ENCODE results near the gene SH3GLB1. TPM values are rescaled to one million over a fixed set of nuclear protein-coding genes. Genes with fewer than 3 reads are reported as not detected.

Gene SH3GLB1
- total and polyA plus RNA-seq, 2 of the 8 experiments (the other 6 are each of a cell fraction or from before 2014, with no cell fraction given): 7.7 to 43.1 TPM

GRCh38 chr1:86750076-86750475 lies 45.7 kb downstream of the SH3GLB1 start:
- 100% methylated on average over 1 of the region's 1 CpG; no CpG with 5 or more reads in 1 of the 2 experiments for WGBS, 2 experiments (ENCODE audit: extremely low coverage in 1 of 2, insufficient coverage in 1 of 2, insufficient read length in 1 of 2, insufficient replicate concordance in 2 of 2, low coverage in 1 of 2, low lambda C conversion rate in 2 of 2, missing lambda C conversion rate in 1 of 2)

More at GRCh38 chr1:86750076-86750475, 45.7 kb downstream of the SH3GLB1 start:
- TF ChIP-seq TBP (IDR thresholded peaks at IDR 0.05; ENCODE audit: low read depth, low read length): no peak
- no peak for TF ChIP-seq BACH1 (IDR thresholded peaks at IDR 0.05; ENCODE audit: low read length)
- no peak for TF ChIP-seq NANOG (IDR thresholded peaks at IDR 0.05; ENCODE audit: insufficient read depth, low read depth, low read length, poor library complexity, severe bottlenecking)
- TF ChIP-seq KDM5A (IDR thresholded peaks at IDR 0.05; ENCODE audit: low read length): no peak
- no peak for TF ChIP-seq ASH2L (IDR thresholded peaks at IDR 0.05; ENCODE audit: low read length)
- no peak for TF ChIP-seq HDAC6 (IDR thresholded peaks at IDR 0.05; ENCODE audit: low read depth, low read length)
- no peak for TF ChIP-seq POLR2A (IDR thresholded peaks at IDR 0.05; ENCODE audit: control extremely low read depth in 1 of 2, low read depth in 2 of 2, low read length in 2 of 2)
- TF ChIP-seq CBX5 (IDR thresholded peaks at IDR 0.05; ENCODE audit: low read depth, low read length): no peak
- no peak for TF ChIP-seq ATF2 (IDR thresholded peaks at IDR 0.05; ENCODE audit: low read length)
- no peak for TF ChIP-seq SIRT6 (IDR thresholded peaks at IDR 0.05; ENCODE audit: low read length)
- TF ChIP-seq BCL11A (IDR thresholded peaks at IDR 0.05; ENCODE audit: low read depth in 2 of 2, low read length in 2 of 2): no peak
- no peak for TF ChIP-seq EP300 (IDR thresholded peaks at IDR 0.05; ENCODE audit: borderline replicate concordance in 1 of 2, low read depth in 2 of 2, low read length in 2 of 2)
- TF ChIP-seq YY1 (IDR thresholded peaks at IDR 0.05; ENCODE audit: low read depth, low read length): no peak
- Histone ChIP-seq H4K5ac (ENCODE audit: insufficient read length, low read depth, low read length) (no peak overlapping the region), H3K14ac (ENCODE audit: insufficient read length) (no peak overlapping the region), H2BK120ac (replicated peaks; ENCODE audit: low read depth, low read length) (no peak overlapping the region), H3K4me3 (ENCODE audit: extremely low read depth in 1 of 4, insufficient read depth in 2 of 4, low read depth in 3 of 4, low read length in 4 of 4) (no peak overlapping the region), H3K79me2 (ENCODE audit: control insufficient read depth in 1 of 2, insufficient read depth in 2 of 2, low read length in 2 of 2) (no peaks in the 10 kb centered on the region), H3K27ac (ENCODE audit: low read depth, low read length) (no peak overlapping the region), H2AK5ac (ENCODE audit: low read depth, low read length) (no peak overlapping the region), H3K4me1 (replicated peaks in 1 of 4; ENCODE audit: control insufficient read depth in 3 of 4, insufficient read depth in 4 of 4, low read length in 3 of 4) (peaks cover 0 to 3% (median 0%) of the 10 kb centered on the region in 4 experiments; a peak in 2 of 7 replicates), H3K23me2 (ENCODE audit: low read depth, low read length) (no peaks in the 10 kb centered on the region; the same call in 1 of the 2 replicates), H4K20me1 (replicated peaks in 1 of 2; ENCODE audit: control insufficient read depth in 1 of 2, insufficient read depth in 2 of 2, low read length in 2 of 2) (no peaks in the 10 kb centered on the region), H3K9ac (replicated peaks in 1 of 4; ENCODE audit: extremely low read depth in 1 of 4, low read depth in 3 of 4, low read length in 3 of 4) (no peak overlapping the region), H3K18ac (ENCODE audit: extremely low read depth, low read length) (no peak overlapping the region), H2BK5ac (ENCODE audit: low read depth, low read length) (no peak overlapping the region), H3K56ac (replicated peaks; ENCODE audit: insufficient read length, low read depth, low read length) (no peak overlapping the region), H3K4me2 (ENCODE audit: insufficient read depth in 1 of 2, low read depth in 2 of 2, low read length in 2 of 2) (no peak overlapping the region), H3K23ac (ENCODE audit: insufficient read length) (no peak overlapping the region), H4K8ac (ENCODE audit: extremely low read depth, insufficient read depth, low read length) (no peak overlapping the region), H2BK15ac (ENCODE audit: low read length) (no peak overlapping the region), H4K91ac (replicated peaks; ENCODE audit: insufficient read length, low read length) (no peak overlapping the region), H3K27me3 (replicated peaks in 1 of 4; ENCODE audit: control insufficient read depth in 3 of 4, extremely low read depth in 1 of 4, insufficient read depth in 3 of 4, low read length in 3 of 4) (no peaks in the 10 kb centered on the region), H3K36me3 (ENCODE audit: control insufficient read depth in 2 of 4, insufficient read depth in 4 of 4, low read length in 3 of 4) (no peaks in the 10 kb centered on the region), H3K4ac (replicated peaks; ENCODE audit: insufficient read length, low read depth, low read length) (no peak overlapping the region), H2AFZ (ENCODE audit: low read length) (no peak overlapping the region), H2BK20ac (ENCODE audit: low read length) (no peak overlapping the region), H3K79me1 (ENCODE audit: low read depth, low read length) (no peaks in the 10 kb centered on the region), H3K9me3 (ENCODE audit: insufficient read depth in 2 of 2, low read depth in 1 of 2, low read length in 1 of 2) (no peaks in the 10 kb centered on the region), H2BK12ac (ENCODE audit: low read depth, low read length) (no peak overlapping the region)
- ChIA-PET CTCF (ENCODE audit: partially characterized antibody) (interaction anchor here (0.6 to 5.6 kb wide), 8 partner anchors 8 to 1163 kb away, joined by 3 to 45 read pairs (median 6); no protein-coding TSS in a partner anchor), POLR2A (ENCODE audit: partially characterized antibody) (interaction anchor here (1.3 kb wide), 1 partner anchor 242 kb away, joined by 3 read pairs; no protein-coding TSS in a partner anchor)
- no peak for FAIRE-seq
- DNase-seq (ENCODE audit: low read depth in 1 of 2, low spot score in 2 of 2): no peak
